Osteoblast (primary cell): ENCODE results near the gene VSIR. TPM values are rescaled to one million over a fixed set of nuclear protein-coding genes. Genes with fewer than 3 reads are reported as not detected.

Experiments used
- DNase-seq: peaks from one replicate; pipeline ENCODE4 v3.0.0; 2011; ENCODE audit warnings: low spot score, mixed read lengths; ENCODE audit not compliant: insufficient read length; ENCODE audit errors: missing footprints
- H2AFZ ChIP-seq: 2 replicates; pipeline ENCODE4 v1.6.0; 2011; ENCODE audit warnings: mild to moderate bottlenecking, low read length
- H3K27ac ChIP-seq: 2 replicates; pipeline ENCODE4 v1.5.1; 2011; ENCODE audit warnings: mild to moderate bottlenecking, low read depth, low read length, moderate library complexity
- H3K27me3 ChIP-seq: 2 replicates; pipeline ENCODE4 v1.6.0; 2012; ENCODE audit warnings: mild to moderate bottlenecking, control low read depth, inconsistent platforms, low read length, moderate library complexity; ENCODE audit not compliant: insufficient read depth
- H3K36me3 ChIP-seq: 2 replicates; pipeline ENCODE4 v1.5.1; 2011; ENCODE audit warnings: mild to moderate bottlenecking, low read length, control low read depth, moderate library complexity; ENCODE audit not compliant: insufficient read depth
- H3K4me1 ChIP-seq: 2 replicates; pipeline ENCODE4 v1.5.1; 2011; ENCODE audit warnings: mild to moderate bottlenecking, low read length, control low read depth, moderate library complexity; ENCODE audit not compliant: insufficient read depth
- H3K4me2 ChIP-seq: 2 replicates; pipeline ENCODE4 v1.6.0; 2011; ENCODE audit warnings: mild to moderate bottlenecking, low read length; ENCODE audit not compliant: insufficient read depth
- H3K4me3 ChIP-seq: fragments of 200-600 bp; sonication (generic); 3 replicates; pipeline ENCODE4 v1.5.1; 2012; ENCODE audit warnings: mild to moderate bottlenecking, low read length, inconsistent platforms; ENCODE audit not compliant: insufficient read depth
- H3K79me2 ChIP-seq: 2 replicates; pipeline ENCODE4 v1.6.0; 2012; ENCODE audit warnings: mild to moderate bottlenecking, low read length, control low read depth, inconsistent platforms; ENCODE audit not compliant: insufficient read depth
- H3K9me3 ChIP-seq: 2 replicates; pipeline ENCODE4 v1.5.1; 2011; ENCODE audit warnings: low read depth, low read length, control low read depth
- H4K20me1 ChIP-seq: 2 replicates; pipeline ENCODE4 v1.6.0; 2012; ENCODE audit warnings: mild to moderate bottlenecking, low read length, control low read depth; ENCODE audit not compliant: insufficient read depth
- CTCF ChIP-seq: IDR thresholded peaks from 2 replicates; pipeline ENCODE4 v1.5.1; 2011; ENCODE audit warnings: mild to moderate bottlenecking, low read depth, low read length, moderate library complexity; ENCODE audit errors: extremely low read depth
- total RNA-seq: library from RNA; depleted of rRNA; stranded (reverse); fragments of >200 nt; gene quantifications from 2 replicates; pipeline ENCODE4 v1.2.3, GENCODE V29; 2012

Gene VSIR
- total RNA-seq, 1 donor: 75.3 TPM

DNA sequence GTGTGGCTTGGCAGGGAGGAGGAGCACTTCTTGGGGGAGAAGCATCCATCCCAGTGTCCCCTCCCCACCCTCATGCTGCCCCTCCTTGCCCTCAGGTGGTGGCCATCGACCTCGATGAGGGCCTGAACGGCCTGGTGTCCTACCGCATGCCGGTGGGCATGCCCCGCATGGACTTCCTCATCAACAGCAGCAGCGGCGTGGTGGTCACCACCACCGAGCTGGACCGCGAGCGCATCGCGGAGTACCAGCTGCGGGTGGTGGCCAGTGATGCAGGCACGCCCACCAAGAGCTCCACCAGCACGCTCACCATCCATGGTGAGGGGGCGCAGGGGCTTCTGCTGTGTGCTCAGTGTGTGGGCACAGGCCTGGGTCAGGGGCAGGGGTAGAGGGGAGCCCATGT lies 68.5 kb downstream of the VSIR start:
- Histone ChIP-seq H3K4me3 (no peak overlapping the region), H3K79me2 (no peaks in the 10 kb centered on the region), H3K9me3 (no peaks in the 10 kb centered on the region), H2AFZ (no peak overlapping the region), H3K27me3 (peaks cover 5% of the 10 kb centered on the region), H3K4me1 (no peaks in the 10 kb centered on the region), H3K36me3 (no peaks in the 10 kb centered on the region), H3K27ac (no peak overlapping the region), H3K4me2 (no peak overlapping the region), H4K20me1 (no peaks in the 10 kb centered on the region)
- DNase-seq: no peak
- TF ChIP-seq CTCF: no peak

DNA sequence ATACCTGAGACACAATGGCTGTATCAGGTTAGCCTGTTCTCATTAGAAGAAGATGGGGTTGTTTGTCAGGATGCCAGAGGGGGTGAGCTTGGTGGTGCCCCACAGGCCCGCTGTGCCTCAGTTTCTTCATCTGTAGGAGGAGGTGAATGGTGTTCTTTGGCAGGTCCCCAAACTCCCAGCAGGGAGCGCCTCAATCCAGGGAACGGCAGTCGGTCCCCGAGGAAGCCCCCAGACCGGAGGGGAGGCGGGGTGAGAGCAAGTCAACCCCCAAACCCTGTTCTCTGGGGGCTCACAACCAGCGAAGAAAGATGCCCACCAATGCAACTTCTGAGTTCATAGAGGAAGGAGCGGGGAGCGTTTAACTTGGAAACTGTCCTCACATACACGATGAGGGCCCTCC lies 69.7 kb downstream of the VSIR start:
- H3K4me2 ChIP-seq: no peak overlapping the region
- H4K20me1 ChIP-seq: no peaks in the 10 kb centered on the region
- no peaks in the 10 kb centered on the region for H3K4me1 ChIP-seq
- H3K36me3 ChIP-seq: no peaks in the 10 kb centered on the region
- H2AFZ ChIP-seq: no peak overlapping the region
- H3K9me3 ChIP-seq: no peaks in the 10 kb centered on the region
- no peak for TF ChIP-seq CTCF
- DNase-seq: no peak
- H3K4me3 ChIP-seq: no peak overlapping the region
- H3K79me2 ChIP-seq: no peaks in the 10 kb centered on the region
- peaks cover 10% of the 10 kb centered on the region for H3K27me3 ChIP-seq
- no peak overlapping the region for H3K27ac ChIP-seq

DNA sequence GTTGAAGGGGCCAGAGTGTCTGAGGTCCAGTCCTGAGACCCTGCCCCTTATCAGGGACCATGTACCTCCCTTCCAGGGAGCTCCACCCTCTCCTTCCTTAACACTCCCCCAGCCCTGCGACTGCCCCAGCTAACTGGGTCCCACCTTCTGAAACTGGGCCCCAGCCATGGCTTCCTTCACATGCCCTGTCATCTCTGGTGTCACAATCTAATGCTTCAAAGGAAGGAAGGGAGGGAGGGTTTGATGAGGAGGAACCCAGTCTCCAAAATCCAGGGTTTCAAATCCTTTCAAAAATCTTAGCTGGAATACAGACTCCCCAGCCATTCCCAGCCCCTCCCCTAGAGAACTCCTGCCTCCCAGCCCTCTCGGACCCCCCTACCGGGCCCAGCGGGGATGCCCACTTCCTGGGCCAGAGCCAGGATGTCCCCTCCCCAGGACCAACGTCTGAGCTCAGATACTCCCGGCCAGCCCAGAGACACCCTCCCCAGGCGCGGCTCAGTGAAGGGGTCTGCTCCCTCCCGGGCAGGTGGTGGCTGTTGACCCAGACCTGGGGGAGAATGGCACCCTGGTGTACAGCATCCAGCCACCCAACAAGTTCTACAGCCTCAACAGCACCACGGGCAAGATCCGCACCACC lies 71.7 kb downstream of the VSIR start:
- Histone ChIP-seq H3K27me3 (peaks cover 15% of the 10 kb centered on the region), H3K79me2 (no peaks in the 10 kb centered on the region), H3K36me3 (no peaks in the 10 kb centered on the region), H3K27ac (no peak overlapping the region), H3K4me1 (no peaks in the 10 kb centered on the region), H3K4me3 (no peak overlapping the region), H4K20me1 (no peaks in the 10 kb centered on the region), H2AFZ (no peak overlapping the region), H3K4me2 (no peak overlapping the region), H3K9me3 (no peaks in the 10 kb centered on the region)
- no peak for TF ChIP-seq CTCF
- no peak for DNase-seq

- TF ChIP-seq CTCF: no peak
- no peaks in the 10 kb centered on the region for H3K4me1 ChIP-seq
These were observed 72.5 kb downstream of the VSIR start for GRCh38 chr10:71700731-71701368.

More at GRCh38 chr10:71700731-71701368, 72.5 kb downstream of the VSIR start:
- H3K36me3 ChIP-seq: no peaks in the 10 kb centered on the region
- H3K79me2 ChIP-seq: no peaks in the 10 kb centered on the region
- H3K4me3 ChIP-seq: no peak overlapping the region
- H3K9me3 ChIP-seq: no peaks in the 10 kb centered on the region
- H3K27ac ChIP-seq: no peak overlapping the region
- no peak for DNase-seq
- no peak overlapping the region for H3K4me2 ChIP-seq
- H2AFZ ChIP-seq: no peak overlapping the region
- H3K27me3 ChIP-seq: peaks cover 15% of the 10 kb centered on the region
- no peaks in the 10 kb centered on the region for H4K20me1 ChIP-seq
